Fibroblast of skin of back (primary cell): Measurements from ENCODE around the gene FBXL16.

Source experiments
- DNase-seq: peaks from one replicate; pipeline ENCODE4 v3.0.0-alpha.2; 2013

The FBXL16 gene

GRCh38 chr16:660132-660458, 45.5 kb downstream of the FBXL16 start:
- DNase-seq: no peak

GRCh38 chr16:659618-660017, 46.0 kb downstream of the FBXL16 start:
- DNase-seq: no peak

- no peak for DNase-seq
These were observed 46.7 kb downstream of the FBXL16 start for GRCh38 chr16:658679-659571.

- DNase-seq: no peak
These were observed 48.1 kb downstream of the FBXL16 start for GRCh38 chr16:657487-657886.

GRCh38 chr16:654034-654433, 51.6 kb downstream of the FBXL16 start:
- DNase-seq: no peak

- DNase-seq: no peak
These were observed 52.9 kb downstream of the FBXL16 start for GRCh38 chr16:652454-653305.

GRCh38 chr16:651844-652243, 53.8 kb downstream of the FBXL16 start:
- DNase-seq: no peak

GRCh38 chr16:649631-650030, 56.0 kb downstream of the FBXL16 start:
- peak; percentile 21 for DNase-seq

- DNase-seq: peak; percentile 92
These were observed 56.6 kb downstream of the FBXL16 start, which contains the start of gene WDR90 for GRCh38 chr16:648781-649589. Gene WDR90 (plus strand): TSS chr16:649365. CDS start chr16:649417, 52 bp downstream.

GRCh38 chr16:648071-648780, 57.4 kb downstream of the FBXL16 start:
- peak; percentile 29 for DNase-seq

GRCh38 chr16:647173-647902, 58.3 kb downstream of the FBXL16 start:
- DNase-seq: no peak

- DNase-seq: no peak
These were observed 58.9 kb downstream of the FBXL16 start for GRCh38 chr16:646679-647172.

GRCh38 chr16:645852-646678, 59.5 kb downstream of the FBXL16 start:
- no peak for DNase-seq

- no peak for DNase-seq
These were observed 61.0 kb downstream of the FBXL16 start for GRCh38 chr16:644556-644955.

- no peak for DNase-seq
These were observed 62.6 kb downstream of the FBXL16 start for GRCh38 chr16:643050-643368.
